SH-SY5Y (cell line): ENCODE results near the gene CCK.

Experiments
- GATA2 ChIP-seq: IDR thresholded peaks from 2 replicates; pipeline ENCODE4 v1.6.1; 2011; ENCODE audit warnings: mild to moderate bottlenecking, low read depth, low read length
- GATA3 ChIP-seq: IDR thresholded peaks from 2 replicates; pipeline ENCODE4 v1.6.1; 2011; ENCODE audit warnings: low read depth, mild to moderate bottlenecking, low read length, moderate library complexity

DNA sequence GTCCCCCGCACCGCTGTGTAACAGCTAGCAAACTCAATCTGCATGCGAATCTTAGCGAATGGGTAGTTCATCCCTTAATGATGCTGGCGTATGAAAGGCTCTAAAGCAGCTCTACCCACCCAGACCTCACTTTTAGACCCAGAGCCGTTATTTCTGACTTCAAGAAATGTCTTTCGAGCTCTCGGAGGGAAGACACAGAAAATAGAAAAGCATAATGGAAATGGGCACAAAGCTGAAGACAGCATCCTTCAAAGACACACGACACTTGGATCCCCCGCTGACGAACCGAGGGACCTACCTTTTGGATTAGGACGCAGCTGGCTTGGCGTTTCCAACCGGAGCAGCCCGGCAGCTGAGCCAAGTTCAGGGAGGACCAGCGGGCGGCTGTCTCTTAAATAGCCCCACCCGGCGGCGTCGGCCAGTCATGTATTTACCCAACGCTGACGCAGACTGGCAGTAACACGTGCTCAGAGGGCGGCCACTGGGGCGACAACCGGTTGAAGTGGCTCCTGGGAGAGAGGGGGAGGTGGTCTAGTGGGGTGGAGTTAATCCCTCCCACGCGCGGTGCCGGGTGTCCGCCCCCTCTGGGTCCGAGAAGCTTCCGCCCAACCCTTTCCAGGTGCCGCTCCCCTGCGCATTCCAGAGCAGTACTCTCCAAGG, 1.5 kb downstream of the CCK start:
- TF ChIP-seq GATA3 = no peak
- no peak for TF ChIP-seq GATA2
